Measurements from ENCODE around the gene LYAR.

DNA sequence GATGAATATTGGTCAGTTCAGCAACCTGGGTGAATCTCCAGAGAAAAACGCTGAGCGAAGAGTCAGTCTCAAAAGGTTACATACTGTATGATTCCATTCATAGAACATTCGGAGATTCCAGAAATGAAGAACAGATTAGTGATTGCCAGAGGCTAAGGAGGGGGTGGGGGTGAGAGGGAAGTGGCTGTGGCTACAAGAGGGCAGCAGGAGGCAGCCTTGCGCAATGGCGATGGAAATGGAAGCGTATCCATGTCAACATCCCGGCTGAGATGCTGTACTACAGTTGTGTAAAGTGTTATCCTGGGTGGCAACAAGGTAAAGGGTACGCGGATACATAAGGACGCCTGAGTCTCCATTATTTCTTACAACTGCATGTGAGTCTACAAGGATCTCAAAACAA, 18.0 kb downstream of the LYAR start:
- TF ChIP-seq, protein P1, sequence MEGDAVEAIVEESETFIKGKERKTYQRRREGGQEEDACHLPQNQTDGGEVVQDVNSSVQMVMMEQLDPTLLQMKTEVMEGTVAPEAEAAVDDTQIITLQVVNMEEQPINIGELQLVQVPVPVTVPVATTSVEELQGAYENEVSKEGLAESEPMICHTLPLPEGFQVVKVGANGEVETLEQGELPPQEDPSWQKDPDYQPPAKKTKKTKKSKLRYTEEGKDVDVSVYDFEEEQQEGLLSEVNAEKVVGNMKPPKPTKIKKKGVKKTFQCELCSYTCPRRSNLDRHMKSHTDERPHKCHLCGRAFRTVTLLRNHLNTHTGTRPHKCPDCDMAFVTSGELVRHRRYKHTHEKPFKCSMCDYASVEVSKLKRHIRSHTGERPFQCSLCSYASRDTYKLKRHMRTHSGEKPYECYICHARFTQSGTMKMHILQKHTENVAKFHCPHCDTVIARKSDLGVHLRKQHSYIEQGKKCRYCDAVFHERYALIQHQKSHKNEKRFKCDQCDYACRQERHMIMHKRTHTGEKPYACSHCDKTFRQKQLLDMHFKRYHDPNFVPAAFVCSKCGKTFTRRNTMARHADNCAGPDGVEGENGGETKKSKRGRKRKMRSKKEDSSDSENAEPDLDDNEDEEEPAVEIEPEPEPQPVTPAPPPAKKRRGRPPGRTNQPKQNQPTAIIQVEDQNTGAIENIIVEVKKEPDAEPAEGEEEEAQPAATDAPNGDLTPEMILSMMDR (IDR thresholded peaks at IDR 0.05) = no peak
- no peak for TF ChIP-seq POLR2A (IDR thresholded peaks at IDR 0.05)
